Jurkat, Clone E6-1 (cell line): Measurements from ENCODE around the gene NTPCR.
"Not testable (repeated sequence)": the region's sequence is repeated elsewhere in the genome, so short reads cannot be mapped to it uniquely, and the experiment has no call there.

Experiments
- DNase-seq: peaks from one replicate; pipeline ENCODE4 v3.0.0-alpha.2; 2011; ENCODE audit warnings: low read depth, low spot score
- H3K4me3 ChIP-seq: 2 replicates; pipeline ENCODE4 v1.5.1; 2011; ENCODE audit warnings: mild to moderate bottlenecking, low read length, control low read depth, moderate library complexity

The NTPCR gene

GRCh38 chr1:232996143-232996542, 45.7 kb downstream of the NTPCR start:
- no peak overlapping the region for H3K4me3 ChIP-seq
- no peak for DNase-seq

GRCh38 chr1:232998138-232998537, 47.7 kb downstream of the NTPCR start:
- no peak overlapping the region for H3K4me3 ChIP-seq
- DNase-seq: no peak

- DNase-seq: no peak
- H3K4me3 ChIP-seq: no peak overlapping the region
These were observed 48.2 kb downstream of the NTPCR start for GRCh38 chr1:232998646-232999045.

GRCh38 chr1:232999956-233000625, 49.7 kb downstream of the NTPCR start:
- no peak for DNase-seq
- no peak overlapping the region for H3K4me3 ChIP-seq

GRCh38 chr1:233003638-233004037, 53.2 kb downstream of the NTPCR start:
- H3K4me3 ChIP-seq, DNase-seq: not testable (repeated sequence)

- DNase-seq: no peak
- H3K4me3 ChIP-seq: no peak overlapping the region
These were observed 54.0 kb downstream of the NTPCR start for GRCh38 chr1:233004451-233004850.

- H3K4me3 ChIP-seq: no peak overlapping the region
- DNase-seq: no peak
These were observed 54.7 kb downstream of the NTPCR start for GRCh38 chr1:233005156-233005555.

GRCh38 chr1:233005703-233006102, 55.3 kb downstream of the NTPCR start:
- H3K4me3 ChIP-seq: no peak overlapping the region
- DNase-seq: no peak

GRCh38 chr1:233006108-233006507, 55.7 kb downstream of the NTPCR start:
- H3K4me3 ChIP-seq: no peak overlapping the region
- no peak for DNase-seq

GRCh38 chr1:233006541-233006973, 56.1 kb downstream of the NTPCR start:
- no peak for DNase-seq
- H3K4me3 ChIP-seq: no peak overlapping the region

- no peak overlapping the region for H3K4me3 ChIP-seq
- DNase-seq: no peak
These were observed 59.7 kb downstream of the NTPCR start for GRCh38 chr1:233010146-233010545.

- H3K4me3 ChIP-seq: no peak overlapping the region
- no peak for DNase-seq
These were observed 61.6 kb downstream of the NTPCR start for GRCh38 chr1:233012021-233012420.

GRCh38 chr1:233015965-233016364, 65.6 kb downstream of the NTPCR start:
- peak; percentile 96 for DNase-seq
- no peak overlapping the region for H3K4me3 ChIP-seq

- no peak overlapping the region for H3K4me3 ChIP-seq
- no peak for DNase-seq
These were observed 66.4 kb downstream of the NTPCR start for GRCh38 chr1:233016798-233017197.

- DNase-seq: no peak
- H3K4me3 ChIP-seq: no peak overlapping the region
These were observed 68.7 kb downstream of the NTPCR start for GRCh38 chr1:233019083-233019482.

- no peak overlapping the region for H3K4me3 ChIP-seq
- no peak for DNase-seq
These were observed 69.4 kb downstream of the NTPCR start for GRCh38 chr1:233019778-233020325.

- DNase-seq: no peak
These were observed 70.0 kb downstream of the NTPCR start for GRCh38 chr1:233020426-233020825.

GRCh38 chr1:233022246-233022645, 71.8 kb downstream of the NTPCR start:
- no peak overlapping the region for H3K4me3 ChIP-seq
- no peak for DNase-seq

More at GRCh38 chr1:233020426-233020825, 70.0 kb downstream of the NTPCR start:
- no peak overlapping the region for H3K4me3 ChIP-seq

- H3K4me3 ChIP-seq: no peak overlapping the region
These were observed 73.8 kb downstream of the NTPCR start for GRCh38 chr1:233024199-233024598.

GRCh38 chr1:233025157-233025556, 74.7 kb downstream of the NTPCR start:
- peak; percentile 51 for DNase-seq
- no peak overlapping the region for H3K4me3 ChIP-seq

More at GRCh38 chr1:233024199-233024598, 73.8 kb downstream of the NTPCR start:
- no peak for DNase-seq

GRCh38 chr1:233025567-233025966, 75.2 kb downstream of the NTPCR start:
- no peak overlapping the region for H3K4me3 ChIP-seq
- no peak for DNase-seq
